Femur (tissue), 1 donor: ENCODE data around the gene RBKS.
"Not testable (repeated sequence)": the region's sequence is repeated elsewhere in the genome, so short reads cannot be mapped to it uniquely, and the experiment has no call there.

Experiments
- DNase-seq: peaks from one replicate; pipeline ENCODE4 v3.0.0-alpha.2; 2017

RBKS gene

GRCh38 chr2:27904405-27904665, 14.1 kb upstream of the RBKS start:
- DNase-seq = no peak

GRCh38 chr2:27903649-27904404, 13.6 kb upstream of the RBKS start:
- no peak for DNase-seq

- no peak for DNase-seq
These were observed 12.8 kb upstream of the RBKS start for GRCh38 chr2:27903018-27903417.

- DNase-seq = no peak
These were observed 11.9 kb upstream of the RBKS start for GRCh38 chr2:27902098-27902497.

- DNase-seq = no peak
These were observed 11.0 kb upstream of the RBKS start for GRCh38 chr2:27901234-27901633.

- DNase-seq = no peak
These were observed 7.5 kb upstream of the RBKS start for GRCh38 chr2:27897717-27898116.

GRCh38 chr2:27893006-27893405, 2.8 kb upstream of the RBKS start:
- DNase-seq = no peak

- DNase-seq = no peak
These were observed 1.5 kb upstream of the RBKS start for GRCh38 chr2:27891673-27892105.

GRCh38 chr2:27890924-27891672, 911 bp upstream of the RBKS start:
- DNase-seq = peak; percentile 88

- DNase-seq = peak; percentile 28
These were observed 427 bp downstream of the RBKS start for GRCh38 chr2:27889774-27890145.

- DNase-seq = no peak
These were observed 1.4 kb downstream of the RBKS start for GRCh38 chr2:27888790-27889189.

- DNase-seq = no peak
These were observed 2.4 kb downstream of the RBKS start for GRCh38 chr2:27887830-27888229.

GRCh38 chr2:27887111-27887510, 3.1 kb downstream of the RBKS start:
- no peak for DNase-seq

- DNase-seq = no peak
These were observed 3.9 kb downstream of the RBKS start for GRCh38 chr2:27886322-27886721.

GRCh38 chr2:27885661-27886060, 4.5 kb downstream of the RBKS start:
- no peak for DNase-seq

GRCh38 chr2:27885234-27885633, 5.0 kb downstream of the RBKS start:
- DNase-seq = no peak

- DNase-seq = no peak
These were observed 5.6 kb downstream of the RBKS start for GRCh38 chr2:27884601-27885000.

- DNase-seq = not testable (repeated sequence)
These were observed 7.6 kb downstream of the RBKS start for GRCh38 chr2:27882584-27882922.

GRCh38 chr2:27881815-27882583, 8.2 kb downstream of the RBKS start:
- DNase-seq = not testable (repeated sequence)

- DNase-seq = no peak
These were observed 11.4 kb downstream of the RBKS start for GRCh38 chr2:27878825-27879224.

- DNase-seq = no peak
These were observed 14.9 kb downstream of the RBKS start for GRCh38 chr2:27875089-27875881.

- no peak for DNase-seq
These were observed 17.1 kb downstream of the RBKS start for GRCh38 chr2:27873091-27873490.

GRCh38 chr2:27871802-27872201, 18.4 kb downstream of the RBKS start:
- no peak for DNase-seq
